D721Med (cell line): ENCODE results near the gene PADI4.

ENCODE experiments used
- DNase-seq: peaks from one replicate; pipeline ENCODE4 v3.0.0; 2011; ENCODE audit warnings: low spot score; ENCODE audit not compliant: insufficient read length
- FAIRE-seq: peaks from 2 replicates; lab custom pipeline; 2011; peaks lifted over from hg19 to GRCh38; lab: Jason Lieb, UNC
- TF ChIP-seq, protein P1 (sequence below): IDR thresholded peaks from 2 replicates; pipeline ENCODE4 v1.5.1; 2012; ENCODE audit warnings: mild to moderate bottlenecking, control low read depth; ENCODE audit not compliant: insufficient read depth; ENCODE audit errors: missing control alignments

PADI4 gene

DNA sequence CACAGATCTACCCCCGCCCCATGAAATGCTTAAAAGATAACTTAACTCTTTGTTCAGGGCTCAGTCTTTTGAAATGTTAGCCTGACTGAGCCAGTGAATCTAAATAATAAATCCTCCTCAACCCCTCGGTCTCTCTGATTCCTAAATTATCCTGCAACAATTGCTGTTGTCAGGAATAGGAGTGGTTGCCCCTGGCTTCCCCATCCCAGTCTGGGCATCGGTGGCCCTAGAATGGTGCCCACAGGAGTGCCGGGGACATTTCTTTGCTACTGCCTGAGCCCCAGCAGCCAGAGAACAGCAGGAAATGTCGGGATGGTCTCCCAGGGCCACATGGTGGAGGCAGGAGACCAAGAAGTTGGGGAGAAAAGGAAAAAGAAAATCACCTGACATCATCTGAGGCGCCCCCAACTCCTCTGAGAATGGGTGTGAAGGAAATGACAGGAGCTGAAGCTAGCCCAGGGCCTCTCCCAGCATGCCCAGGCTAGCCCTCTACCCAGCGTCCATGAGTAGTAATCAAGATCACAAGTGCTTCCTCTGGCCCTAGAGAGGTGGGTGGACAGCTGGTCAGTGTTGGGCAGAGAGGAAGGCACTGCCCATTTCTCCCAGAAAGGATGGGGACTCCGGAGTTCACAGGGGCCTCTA, 1.6 kb downstream of the PADI4 start:
- TF ChIP-seq, protein P1, sequence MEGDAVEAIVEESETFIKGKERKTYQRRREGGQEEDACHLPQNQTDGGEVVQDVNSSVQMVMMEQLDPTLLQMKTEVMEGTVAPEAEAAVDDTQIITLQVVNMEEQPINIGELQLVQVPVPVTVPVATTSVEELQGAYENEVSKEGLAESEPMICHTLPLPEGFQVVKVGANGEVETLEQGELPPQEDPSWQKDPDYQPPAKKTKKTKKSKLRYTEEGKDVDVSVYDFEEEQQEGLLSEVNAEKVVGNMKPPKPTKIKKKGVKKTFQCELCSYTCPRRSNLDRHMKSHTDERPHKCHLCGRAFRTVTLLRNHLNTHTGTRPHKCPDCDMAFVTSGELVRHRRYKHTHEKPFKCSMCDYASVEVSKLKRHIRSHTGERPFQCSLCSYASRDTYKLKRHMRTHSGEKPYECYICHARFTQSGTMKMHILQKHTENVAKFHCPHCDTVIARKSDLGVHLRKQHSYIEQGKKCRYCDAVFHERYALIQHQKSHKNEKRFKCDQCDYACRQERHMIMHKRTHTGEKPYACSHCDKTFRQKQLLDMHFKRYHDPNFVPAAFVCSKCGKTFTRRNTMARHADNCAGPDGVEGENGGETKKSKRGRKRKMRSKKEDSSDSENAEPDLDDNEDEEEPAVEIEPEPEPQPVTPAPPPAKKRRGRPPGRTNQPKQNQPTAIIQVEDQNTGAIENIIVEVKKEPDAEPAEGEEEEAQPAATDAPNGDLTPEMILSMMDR = no peak
- DNase-seq (no peak), FAIRE-seq (no peak)

DNA sequence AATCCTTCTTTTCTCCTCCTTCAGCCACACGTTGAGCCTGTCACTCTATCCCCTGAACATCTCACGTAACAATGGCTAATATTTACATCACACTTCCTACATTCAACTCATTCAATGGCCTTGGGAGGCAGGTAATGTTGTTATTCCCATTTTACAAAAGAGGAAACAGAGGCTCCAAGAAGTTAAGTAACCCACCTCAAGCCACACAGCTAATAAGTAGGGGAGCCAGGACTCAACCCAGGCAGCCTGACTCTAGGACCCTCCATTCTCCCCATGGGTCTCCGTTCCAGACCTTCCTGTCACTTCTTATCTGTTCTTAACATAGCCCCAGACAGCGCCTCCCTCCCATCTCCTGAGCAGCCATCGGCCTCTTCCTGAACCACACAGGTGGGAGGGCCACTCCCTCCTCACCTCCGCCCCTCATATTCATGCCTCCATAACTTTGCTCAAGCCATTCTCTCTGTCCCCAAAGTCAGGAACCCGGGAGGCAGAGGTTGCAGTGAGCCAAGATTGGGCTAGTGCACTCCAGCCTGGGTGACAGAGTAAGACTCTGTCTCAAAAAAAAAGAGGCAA, 2.2 kb downstream of the PADI4 start:
- TF ChIP-seq, protein P1 = no peak
- FAIRE-seq (no peak), DNase-seq (no peak)

GRCh38 chr1:17313530-17314309, 5.7 kb downstream of the PADI4 start:
- FAIRE-seq (no peak), DNase-seq (no peak)
- TF ChIP-seq, protein P1 = no peak

DNA sequence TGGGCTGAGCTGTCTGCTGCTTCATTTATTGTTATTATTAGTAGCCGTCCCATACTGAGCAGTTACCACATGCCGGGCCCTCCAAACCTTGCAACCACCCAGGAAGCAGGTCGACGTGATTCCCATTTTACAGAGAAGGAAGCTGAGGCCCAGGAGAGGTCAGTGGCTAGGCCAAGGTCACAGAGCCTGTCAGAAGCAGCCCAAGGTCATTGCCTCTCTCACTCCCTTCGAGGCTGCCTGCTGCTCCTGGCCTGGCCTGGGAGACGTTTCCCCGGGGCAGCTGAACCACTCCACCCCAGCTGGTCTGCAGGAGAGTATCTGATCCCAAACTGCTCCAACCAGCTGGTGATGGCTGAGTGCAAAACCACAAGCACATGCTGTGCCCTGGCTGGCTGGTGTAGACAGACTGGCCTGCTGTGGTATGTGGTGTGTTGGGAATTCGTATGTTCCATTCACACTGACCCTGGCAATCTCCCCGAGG, 6.5 kb downstream of the PADI4 start:
- no peak for DNase-seq
- TF ChIP-seq, protein P1 = no peak
- FAIRE-seq = no peak

DNA sequence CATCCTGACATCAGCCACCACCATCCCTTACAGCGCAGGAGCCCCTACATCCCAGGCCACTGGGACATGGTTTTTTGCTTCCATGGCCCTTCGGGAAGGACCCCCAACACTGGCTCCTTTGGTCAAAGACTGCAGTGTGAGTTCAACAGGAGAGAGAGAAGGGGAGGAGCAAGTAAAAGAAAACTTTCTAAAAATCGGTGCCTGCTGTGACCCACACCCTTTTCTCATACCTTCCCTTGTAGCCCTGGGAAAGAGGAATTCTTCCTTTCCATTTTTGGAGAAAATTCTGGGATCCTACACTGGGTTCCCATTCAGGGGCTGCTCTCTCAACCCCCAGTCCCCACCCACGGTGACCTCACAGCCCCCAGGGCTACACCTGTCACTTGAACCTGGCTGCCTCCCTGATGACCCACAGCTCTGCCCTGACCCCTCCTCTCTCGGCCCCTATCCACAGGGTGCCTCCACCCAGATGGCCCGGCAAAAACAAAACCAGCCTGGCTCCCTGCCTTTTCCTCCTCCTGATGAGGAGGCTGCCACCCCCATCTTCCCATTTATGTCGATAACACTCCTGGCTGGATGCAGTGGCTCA, 7.6 kb downstream of the PADI4 start:
- FAIRE-seq (no peak), DNase-seq (no peak)
- TF ChIP-seq, protein P1 = no peak

- TF ChIP-seq, protein P1 = no peak
- FAIRE-seq (no peak), DNase-seq (no peak)
Observed at GRCh38 chr1:17316704-17317103, 8.7 kb downstream of the PADI4 start.

GRCh38 chr1:17318262-17318661, 10.3 kb downstream of the PADI4 start:
- TF ChIP-seq, protein P1 = no peak
- no peak for DNase-seq
- no peak for FAIRE-seq
